ENCODE measurements around the gene STK17A.

GRCh38 chr7:43550427-43550826, 32.5 kb upstream of the STK17A start:
- TF ChIP-seq, protein P1, sequence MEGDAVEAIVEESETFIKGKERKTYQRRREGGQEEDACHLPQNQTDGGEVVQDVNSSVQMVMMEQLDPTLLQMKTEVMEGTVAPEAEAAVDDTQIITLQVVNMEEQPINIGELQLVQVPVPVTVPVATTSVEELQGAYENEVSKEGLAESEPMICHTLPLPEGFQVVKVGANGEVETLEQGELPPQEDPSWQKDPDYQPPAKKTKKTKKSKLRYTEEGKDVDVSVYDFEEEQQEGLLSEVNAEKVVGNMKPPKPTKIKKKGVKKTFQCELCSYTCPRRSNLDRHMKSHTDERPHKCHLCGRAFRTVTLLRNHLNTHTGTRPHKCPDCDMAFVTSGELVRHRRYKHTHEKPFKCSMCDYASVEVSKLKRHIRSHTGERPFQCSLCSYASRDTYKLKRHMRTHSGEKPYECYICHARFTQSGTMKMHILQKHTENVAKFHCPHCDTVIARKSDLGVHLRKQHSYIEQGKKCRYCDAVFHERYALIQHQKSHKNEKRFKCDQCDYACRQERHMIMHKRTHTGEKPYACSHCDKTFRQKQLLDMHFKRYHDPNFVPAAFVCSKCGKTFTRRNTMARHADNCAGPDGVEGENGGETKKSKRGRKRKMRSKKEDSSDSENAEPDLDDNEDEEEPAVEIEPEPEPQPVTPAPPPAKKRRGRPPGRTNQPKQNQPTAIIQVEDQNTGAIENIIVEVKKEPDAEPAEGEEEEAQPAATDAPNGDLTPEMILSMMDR (conservative IDR thresholded peaks at IDR 0.05; ENCODE audit: low read depth, low read length): no peak
- no peak for TF ChIP-seq EZH2 (IDR thresholded peaks at IDR 0.05; ENCODE audit: low read length, unreplicated experiment)

Measured in PC-3 (cell line).